Keratinocyte (primary cell): ENCODE data around the gene SUGCT. TPM values are rescaled to one million over a fixed set of nuclear protein-coding genes. Genes with fewer than 3 reads are reported as not detected.

Experiments
- DNase-seq: peaks from one replicate; pipeline ENCODE4 v3.0.0-alpha.2; 2011; ENCODE audit warnings: low read depth, missing footprints, low spot score
- FAIRE-seq: peaks from 2 replicates; lab custom pipeline; 2011; peaks lifted over from hg19 to GRCh38; lab: Jason Lieb, UNC
- H2AFZ ChIP-seq: 2 replicates; pipeline ENCODE4 v1.6.0; 2012; ENCODE audit warnings: low read length, control low read depth, inconsistent platforms; ENCODE audit not compliant: control insufficient read depth
- H3K27ac ChIP-seq: 2 replicates; pipeline ENCODE4 v1.5.1; 2011; ENCODE audit warnings: low read length; ENCODE audit not compliant: control insufficient read depth, insufficient read depth
- H3K27me3 ChIP-seq: 3 replicates; pipeline ENCODE4 v1.6.0; 2011; ENCODE audit warnings: low read length; ENCODE audit not compliant: control insufficient read depth, insufficient read depth; ENCODE audit errors: extremely low read depth
- H3K36me3 ChIP-seq, 2 experiments: 2 replicates in 1 of 2; 3 replicates in 1 of 2; pipeline ENCODE4 v1.5.1; 2011; ENCODE audit warnings: low read length in 2 of 2, mild to moderate bottlenecking in 1 of 2; ENCODE audit not compliant: control insufficient read depth in 2 of 2, insufficient read depth in 2 of 2; ENCODE audit errors: extremely low read depth in 1 of 2
- H3K4me1 ChIP-seq: 3 replicates; pipeline ENCODE4 v1.5.1; 2011; ENCODE audit warnings: low read length; ENCODE audit not compliant: control insufficient read depth, insufficient read depth; ENCODE audit errors: extremely low read depth
- H3K4me2 ChIP-seq: 3 replicates; pipeline ENCODE4 v1.6.0; 2011; ENCODE audit warnings: low read depth, low read length; ENCODE audit not compliant: control insufficient read depth, insufficient read depth; ENCODE audit errors: extremely low read depth
- H3K4me3 ChIP-seq, 3 experiments: fragments of 200-600 bp in 1 of 3; sonication (generic) in 1 of 3; 2 replicates in 2 of 3; 3 replicates in 1 of 3; pipeline ENCODE4 v1.5.1; 2011 to 2016; ENCODE audit warnings: low read length in 3 of 3, mild to moderate bottlenecking in 3 of 3, control low read depth in 2 of 3, inconsistent platforms in 1 of 3, low read depth in 1 of 3, mixed read lengths in 1 of 3, mixed run types in 1 of 3, moderate library complexity in 1 of 3; ENCODE audit not compliant: control insufficient read depth in 2 of 3, insufficient read depth in 2 of 3; ENCODE audit errors: extremely low read depth in 1 of 3
- H3K79me2 ChIP-seq: 2 replicates; pipeline ENCODE4 v1.6.0; 2012; ENCODE audit warnings: low read length; ENCODE audit not compliant: control insufficient read depth, insufficient read depth
- H3K9ac ChIP-seq: 3 replicates; pipeline ENCODE4 v1.6.0; 2011; ENCODE audit warnings: low read length; ENCODE audit not compliant: control insufficient read depth, insufficient read depth; ENCODE audit errors: extremely low read depth
- H3K9me1 ChIP-seq: 3 replicates; pipeline ENCODE4 v1.6.0; 2011; ENCODE audit warnings: low read length; ENCODE audit not compliant: control insufficient read depth, insufficient read depth; ENCODE audit errors: extremely low read depth
- H3K9me3 ChIP-seq: 2 replicates; pipeline ENCODE4 v1.5.1; 2012; ENCODE audit warnings: low read depth, low read length; ENCODE audit not compliant: control insufficient read depth
- H4K20me1 ChIP-seq: 3 replicates; pipeline ENCODE4 v1.6.0; 2011; ENCODE audit warnings: low read length; ENCODE audit not compliant: control insufficient read depth, insufficient read depth; ENCODE audit errors: extremely low read depth
- CTCF ChIP-seq, 3 experiments: IDR thresholded peaks in 1 of 3; conservative IDR thresholded peaks in 1 of 3; optimal IDR thresholded peaks in 1 of 3; 2 replicates in 2 of 3; 3 replicates in 1 of 3; pipeline versions ENCODE3 to v1.5.1; 2011; ENCODE audit warnings: low read length in 3 of 3, mild to moderate bottlenecking in 3 of 3, moderate library complexity in 2 of 3, control low read depth in 1 of 3, inconsistent platforms in 1 of 3; ENCODE audit not compliant: insufficient read depth in 2 of 3; ENCODE audit errors: extremely low read depth in 1 of 3
- EZH2 ChIP-seq: IDR thresholded peaks from one replicate; pipeline ENCODE4 v1.6.1; 2012; ENCODE audit warnings: inconsistent platforms, mild to moderate bottlenecking, low read length, moderate library complexity
- dilution Hi-C: fragments of 300-500 bp; cut with MboI; formaldehyde crosslinking; loops from one replicate; pipeline ENCODE4 v1.7.0; 2020; ENCODE audit warnings: low sequenced_read_pairs; ENCODE audit not compliant: extremely low pct_ligation_motif_present
- polyA plus RNA-seq, 5 experiments: library from polyadenylated mRNA; depleted of rRNA in 3 of 5; stranded (reverse) in 3 of 5; stranded (forward) in 1 of 5; unstranded in 1 of 5; fragments of >200 nt; gene quantifications; 1 replicate in 1 of 5; 2 replicates in 3 of 5; 3 replicates in 1 of 5; pipeline versions ENCODE4 v1.2.1 to v1.2.3, GENCODE V29; 2011 to 2012; ENCODE audit warnings: missing spikeins in 2 of 5, low read depth in 1 of 5, low replicate concordance in 1 of 5

Gene SUGCT
- polyA plus RNA-seq, 1 donor (not counting 4 experiments of a cell fraction or from before 2014, with no cell fraction given), result 134 TPM

- Histone ChIP-seq H4K20me1 (no peaks in the 10 kb centered on the region), H3K4me2 (no peak overlapping the region), H3K9ac (no peak overlapping the region), H3K4me3 (no peak overlapping the region), H3K27me3 (no peaks in the 10 kb centered on the region), H3K27ac (no peak overlapping the region), H3K9me3 (no peaks in the 10 kb centered on the region), H3K9me1 (no peaks in the 10 kb centered on the region), H3K79me2 (no peaks in the 10 kb centered on the region), H3K4me1 (no peaks in the 10 kb centered on the region), H3K36me3 (no peaks in the 10 kb centered on the region), H2AFZ (no peak overlapping the region)
- FAIRE-seq, result no peak
- no peak for DNase-seq
- no peak for TF ChIP-seq CTCF (optimal IDR thresholded peaks at IDR 0.05 in 1 of 3, IDR thresholded peaks at IDR 0.05 in 1 of 3, conservative IDR thresholded peaks at IDR 0.05 in 1 of 3; ENCODE audit: extremely low read depth in 1 of 3, insufficient read depth in 2 of 3, low read length in 3 of 3)
- no peak for TF ChIP-seq EZH2
- dilution Hi-C loops, result no loop called here
Observed at GRCh38 chr7:40749877-40750276, 615.1 kb downstream of the SUGCT start.

GRCh38 chr7:40753455-40753854, 618.6 kb downstream of the SUGCT start:
- FAIRE-seq (no peak), DNase-seq (no peak)
- Histone ChIP-seq H3K9me3 (no peaks in the 10 kb centered on the region), H3K9me1 (no peaks in the 10 kb centered on the region), H3K4me1 (no peaks in the 10 kb centered on the region), H3K79me2 (no peaks in the 10 kb centered on the region), H3K27me3 (no peaks in the 10 kb centered on the region), H4K20me1 (no peaks in the 10 kb centered on the region), H3K27ac (no peak overlapping the region), H2AFZ (no peak overlapping the region), H3K4me2 (no peak overlapping the region), H3K36me3 (no peaks in the 10 kb centered on the region), H3K9ac (no peak overlapping the region), H3K4me3 (no peak overlapping the region)
- TF ChIP-seq CTCF (optimal IDR thresholded peaks at IDR 0.05 in 1 of 3, IDR thresholded peaks at IDR 0.05 in 1 of 3, conservative IDR thresholded peaks at IDR 0.05 in 1 of 3; ENCODE audit: extremely low read depth in 1 of 3, insufficient read depth in 2 of 3, low read length in 3 of 3), result no peak
- no peak for TF ChIP-seq EZH2
- dilution Hi-C loops, result no loop called here
